GM23338 (cell line): ENCODE results near the gene CSF2RB. TPM values are rescaled to one million over a fixed set of nuclear protein-coding genes. Genes with fewer than 3 reads are reported as not detected.

ENCODE experiments used
- ATAC-seq: fragments of 200-7000 bp; cut with Tn5 transposase; 3 replicates; pipeline ENCODE4 v1.9.1; 2020
- DNase-seq: peaks from one replicate; pipeline ENCODE4 v3.0.0-alpha.2; 2015; ENCODE audit warnings: low spot score
- H2AFZ ChIP-seq: fragments of 200-600 bp; sonication (generic); 2 replicates; pipeline ENCODE4 v1.8.0; 2016; ENCODE audit warnings: antibody characterized with exemption, mild to moderate bottlenecking, moderate library complexity
- H3F3A ChIP-seq: fragments of 200-600 bp; sonication (generic); replicated peaks from 2 replicates; pipeline ENCODE4 v1.8.0; 2017; ENCODE audit warnings: antibody characterized with exemption, mixed run types, low read depth
- H3K27ac ChIP-seq: fragments of 200-600 bp; sonication (generic); 2 replicates; pipeline ENCODE4 v1.6.1; 2016; ENCODE audit warnings: low read depth
- H3K27me3 ChIP-seq: fragments of 200-600 bp; sonication (generic); 2 replicates; pipeline ENCODE4 v1.8.0; 2016; ENCODE audit warnings: mild to moderate bottlenecking, mixed run types, moderate library complexity; ENCODE audit not compliant: insufficient read depth
- H3K36me3 ChIP-seq: fragments of 200-600 bp; sonication (generic); 2 replicates; pipeline ENCODE4 v1.8.0; 2016; ENCODE audit warnings: mild to moderate bottlenecking; ENCODE audit not compliant: insufficient read depth
- H3K4me1 ChIP-seq: fragments of 200-600 bp; sonication (generic); 2 replicates; pipeline ENCODE4 v1.8.0; 2016; ENCODE audit warnings: mild to moderate bottlenecking, moderate library complexity; ENCODE audit not compliant: insufficient read depth
- H3K4me2 ChIP-seq: fragments of 200-600 bp; sonication (generic); 2 replicates; pipeline ENCODE4 v1.7.1; 2017; ENCODE audit warnings: mixed run types
- H3K4me3 ChIP-seq: fragments of 200-600 bp; sonication (generic); 2 replicates; pipeline ENCODE4 v1.6.1; 2016; ENCODE audit warnings: mixed run types
- H3K79me2 ChIP-seq: fragments of 200-600 bp; sonication (generic); replicated peaks from 2 replicates; pipeline ENCODE4 v1.8.0; 2017; ENCODE audit warnings: mild to moderate bottlenecking; ENCODE audit not compliant: insufficient read depth
- H3K9me2 ChIP-seq: fragments of 200-600 bp; sonication (generic); 2 replicates; pipeline ENCODE4 v1.8.0; 2017; ENCODE audit not compliant: insufficient read depth
- H4K20me1 ChIP-seq: fragments of 200-600 bp; sonication (generic); replicated peaks from 2 replicates; pipeline ENCODE4 v1.8.0; 2017; ENCODE audit warnings: mild to moderate bottlenecking; ENCODE audit not compliant: insufficient read depth
- H3K27ac Mint-ChIP-seq: 2 replicates; pipeline ENCODE4 v1.8.0; 2020; ENCODE audit warnings: inconsistent platforms, mild to moderate bottlenecking, moderate library complexity, mixed read lengths
- H3K27me3 Mint-ChIP-seq: 3 replicates; pipeline ENCODE4 v1.8.0; 2022; ENCODE audit warnings: low read depth, mild to moderate bottlenecking, moderate library complexity, mixed read lengths, inconsistent platforms; ENCODE audit not compliant: insufficient read depth, poor library complexity
- H3K36me3 Mint-ChIP-seq: 3 replicates; pipeline ENCODE4 v1.8.0; 2021; ENCODE audit warnings: low read depth, mild to moderate bottlenecking, inconsistent platforms, moderate library complexity, mixed read lengths
- H3K4me1 Mint-ChIP-seq: 3 replicates; pipeline ENCODE4 v1.8.0; 2020; ENCODE audit warnings: mild to moderate bottlenecking, inconsistent platforms, mixed read lengths
- H3K4me3 Mint-ChIP-seq: 3 replicates; pipeline ENCODE4 v1.8.0; 2021; ENCODE audit warnings: moderate library complexity, mild to moderate bottlenecking, inconsistent platforms, mixed read lengths
- H3K9me3 Mint-ChIP-seq: 3 replicates; pipeline ENCODE4 v1.8.0; 2020; ENCODE audit warnings: moderate library complexity, mild to moderate bottlenecking, inconsistent platforms, mixed read lengths
- CREB1 ChIP-seq: fragments of 250-450 bp; sonication (Bioruptor Pico); IDR thresholded peaks from 2 replicates; pipeline ENCODE4 v1.5.0; 2020; ENCODE audit warnings: low read depth, mild to moderate bottlenecking, moderate library complexity
- EZH2 ChIP-seq: fragments of 200-600 bp; sonication (generic); IDR thresholded peaks from one replicate; pipeline ENCODE4 v1.8.0; 2017; ENCODE audit warnings: antibody characterized with exemption, mild to moderate bottlenecking, low read depth; ENCODE audit not compliant: unreplicated experiment
- EZH2phosphoT487 ChIP-seq: fragments of 200-600 bp; sonication (generic); IDR thresholded peaks from one replicate; pipeline ENCODE4 v1.8.1; 2018; ENCODE audit warnings: antibody characterized with exemption; ENCODE audit not compliant: unreplicated experiment
- JUNB ChIP-seq: IDR thresholded peaks from one replicate; pipeline ENCODE4 v1.6.1; 2016; ENCODE audit warnings: antibody characterized with exemption; ENCODE audit not compliant: unreplicated experiment
- NANOG ChIP-seq: IDR thresholded peaks from 2 replicates; pipeline ENCODE4 v1.6.1; 2016; ENCODE audit warnings: antibody characterized with exemption, borderline replicate concordance
- POLR2AphosphoS5 ChIP-seq: IDR thresholded peaks from 2 replicates; pipeline ENCODE4 v1.6.1; 2016; ENCODE audit warnings: antibody characterized with exemption, low read depth
- STAT1 ChIP-seq: IDR thresholded peaks from one replicate; pipeline ENCODE4 v1.6.1; 2016; ENCODE audit warnings: antibody characterized with exemption; ENCODE audit not compliant: unreplicated experiment
- ZNF114 ChIP-seq: fragments of 250-450 bp; sonication (Bioruptor Pico); IDR thresholded peaks from 2 replicates; pipeline ENCODE4 v1.5.0; 2020; ENCODE audit warnings: mild to moderate bottlenecking, moderate library complexity
- ZNF331 ChIP-seq: fragments of 250-450 bp; sonication (Bioruptor Pico); IDR thresholded peaks from 2 replicates; pipeline ENCODE4 v1.5.0; 2020; ENCODE audit warnings: low read depth, mild to moderate bottlenecking, moderate library complexity
- polyA plus RNA-seq: library from polyadenylated mRNA; unstranded; fragments of >200 nt; fragmentation: Nextera tagmentation; extraction: Ambion mirVana; gene quantifications from 2 replicates; pipeline ENCODE4 v1.2.1, GENCODE V29; 2016
- total RNA-seq: library from RNA; depleted of rRNA; stranded (reverse); fragments of >200 nt; shearing (Covaris generic); gene quantifications from 2 replicates; pipeline ENCODE4 v1.2.3, GENCODE V29; 2014
- TF ChIP-seq, protein P1 (sequence below): IDR thresholded peaks from one replicate; pipeline ENCODE4 v1.6.1; 2018; ENCODE audit warnings: antibody characterized with exemption; ENCODE audit not compliant: unreplicated experiment
- TF ChIP-seq, protein P2 (sequence below), 2 experiments: fragments of 200-600 bp in 1 of 2; sonication (generic) in 1 of 2; conservative IDR thresholded peaks; 2 replicates each; pipeline versions ENCODE4 v1.5.1 to v1.6.1; 2016 to 2017; ENCODE audit warnings: antibody characterized with exemption in 2 of 2, low read depth in 2 of 2, mild to moderate bottlenecking in 2 of 2, moderate library complexity in 1 of 2
- TF ChIP-seq, protein P3 (sequence below): fragments of 250-450 bp; sonication (Bioruptor Pico); IDR thresholded peaks from 2 replicates; pipeline ENCODE4 v1.5.0; 2020; ENCODE audit warnings: mild to moderate bottlenecking, moderate library complexity
- TF ChIP-seq, protein P4 (sequence below): IDR thresholded peaks from 2 replicates; pipeline ENCODE4 v1.6.1; 2016; ENCODE audit warnings: antibody characterized with exemption

The CSF2RB gene
- total and polyA plus RNA-seq, 2 experiments from 2014 or later = not detected

DNA sequence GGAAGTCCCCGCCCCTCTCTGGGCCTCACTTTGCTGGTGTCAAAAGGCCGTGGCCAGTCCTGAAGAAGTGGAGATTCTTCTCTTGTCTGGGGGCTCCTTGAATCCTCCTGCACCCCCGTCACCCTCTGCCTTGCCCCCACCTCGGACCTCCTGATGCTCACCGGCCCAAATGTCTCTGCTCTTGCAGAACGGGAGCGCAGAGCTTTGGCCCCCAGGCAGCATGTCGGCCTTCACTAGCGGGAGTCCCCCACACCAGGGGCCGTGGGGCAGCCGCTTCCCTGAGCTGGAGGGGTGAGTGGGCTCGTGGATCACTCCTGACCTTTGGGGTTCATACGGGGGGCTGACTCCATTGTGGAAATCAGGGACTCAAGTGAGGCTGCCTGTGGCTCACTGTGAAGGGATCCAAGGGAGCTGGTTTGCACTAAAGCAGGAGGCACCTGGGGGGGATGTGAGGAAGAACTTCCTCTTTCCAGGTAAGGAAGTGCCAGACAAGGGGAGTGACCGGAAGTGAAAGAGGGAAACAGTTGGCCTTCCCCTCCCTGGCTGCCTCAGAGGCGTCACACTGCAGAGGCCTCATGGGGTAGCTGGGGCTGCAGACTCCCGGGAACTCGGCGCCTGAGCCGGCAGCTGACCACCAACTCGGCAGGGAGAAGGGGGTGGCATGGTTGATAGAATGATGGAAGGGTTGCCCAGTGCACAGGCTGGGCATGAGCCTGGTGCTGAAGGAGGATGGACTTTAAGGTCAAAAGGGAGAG, 23.1 kb downstream of the CSF2RB start:
- DNase-seq = no peak
- Histone ChIP-seq H3K27me3 (no peaks in the 10 kb centered on the region), H3K4me3 (no peak overlapping the region), H3K36me3 (no peaks in the 10 kb centered on the region), H3K9me2 (peaks cover 10% of the 10 kb centered on the region; the same call in 1 of the 2 replicates), H4K20me1 (no peaks in the 10 kb centered on the region), H2AFZ (no peak overlapping the region), H3K79me2 (no peaks in the 10 kb centered on the region), H3K4me1 (no peaks in the 10 kb centered on the region; the same call in 1 of the 2 replicates), H3K4me2 (no peak overlapping the region), H3K27ac (no peak overlapping the region), H3F3A (no peaks in the 10 kb centered on the region)
- Mint-ChIP-seq H3K27ac (no peak overlapping the region), H3K4me1 (peaks cover 9% of the 10 kb centered on the region; the same call in 2 of the 3 replicates), H3K4me3 (no peak overlapping the region), H3K36me3 (no peaks in the 10 kb centered on the region), H3K9me3 (peaks cover 5% of the 10 kb centered on the region), H3K27me3 (peaks cover 11% of the 10 kb centered on the region)
- TF ChIP-seq ZNF114 (CRISPR knock-in tag) (no peak), STAT1 (no peak), NANOG (no peak), POLR2AphosphoS5 (no peak), CREB1 (CRISPR knock-in tag) (no peak), JUNB (no peak), ZNF331 (CRISPR knock-in tag) (no peak), EZH2phosphoT487 (no peak), EZH2 (no peak)
- TF ChIP-seq, protein P1, sequence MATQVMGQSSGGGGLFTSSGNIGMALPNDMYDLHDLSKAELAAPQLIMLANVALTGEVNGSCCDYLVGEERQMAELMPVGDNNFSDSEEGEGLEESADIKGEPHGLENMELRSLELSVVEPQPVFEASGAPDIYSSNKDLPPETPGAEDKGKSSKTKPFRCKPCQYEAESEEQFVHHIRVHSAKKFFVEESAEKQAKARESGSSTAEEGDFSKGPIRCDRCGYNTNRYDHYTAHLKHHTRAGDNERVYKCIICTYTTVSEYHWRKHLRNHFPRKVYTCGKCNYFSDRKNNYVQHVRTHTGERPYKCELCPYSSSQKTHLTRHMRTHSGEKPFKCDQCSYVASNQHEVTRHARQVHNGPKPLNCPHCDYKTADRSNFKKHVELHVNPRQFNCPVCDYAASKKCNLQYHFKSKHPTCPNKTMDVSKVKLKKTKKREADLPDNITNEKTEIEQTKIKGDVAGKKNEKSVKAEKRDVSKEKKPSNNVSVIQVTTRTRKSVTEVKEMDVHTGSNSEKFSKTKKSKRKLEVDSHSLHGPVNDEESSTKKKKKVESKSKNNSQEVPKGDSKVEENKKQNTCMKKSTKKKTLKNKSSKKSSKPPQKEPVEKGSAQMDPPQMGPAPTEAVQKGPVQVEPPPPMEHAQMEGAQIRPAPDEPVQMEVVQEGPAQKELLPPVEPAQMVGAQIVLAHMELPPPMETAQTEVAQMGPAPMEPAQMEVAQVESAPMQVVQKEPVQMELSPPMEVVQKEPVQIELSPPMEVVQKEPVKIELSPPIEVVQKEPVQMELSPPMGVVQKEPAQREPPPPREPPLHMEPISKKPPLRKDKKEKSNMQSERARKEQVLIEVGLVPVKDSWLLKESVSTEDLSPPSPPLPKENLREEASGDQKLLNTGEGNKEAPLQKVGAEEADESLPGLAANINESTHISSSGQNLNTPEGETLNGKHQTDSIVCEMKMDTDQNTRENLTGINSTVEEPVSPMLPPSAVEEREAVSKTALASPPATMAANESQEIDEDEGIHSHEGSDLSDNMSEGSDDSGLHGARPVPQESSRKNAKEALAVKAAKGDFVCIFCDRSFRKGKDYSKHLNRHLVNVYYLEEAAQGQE = no peak
- TF ChIP-seq, protein P2, sequence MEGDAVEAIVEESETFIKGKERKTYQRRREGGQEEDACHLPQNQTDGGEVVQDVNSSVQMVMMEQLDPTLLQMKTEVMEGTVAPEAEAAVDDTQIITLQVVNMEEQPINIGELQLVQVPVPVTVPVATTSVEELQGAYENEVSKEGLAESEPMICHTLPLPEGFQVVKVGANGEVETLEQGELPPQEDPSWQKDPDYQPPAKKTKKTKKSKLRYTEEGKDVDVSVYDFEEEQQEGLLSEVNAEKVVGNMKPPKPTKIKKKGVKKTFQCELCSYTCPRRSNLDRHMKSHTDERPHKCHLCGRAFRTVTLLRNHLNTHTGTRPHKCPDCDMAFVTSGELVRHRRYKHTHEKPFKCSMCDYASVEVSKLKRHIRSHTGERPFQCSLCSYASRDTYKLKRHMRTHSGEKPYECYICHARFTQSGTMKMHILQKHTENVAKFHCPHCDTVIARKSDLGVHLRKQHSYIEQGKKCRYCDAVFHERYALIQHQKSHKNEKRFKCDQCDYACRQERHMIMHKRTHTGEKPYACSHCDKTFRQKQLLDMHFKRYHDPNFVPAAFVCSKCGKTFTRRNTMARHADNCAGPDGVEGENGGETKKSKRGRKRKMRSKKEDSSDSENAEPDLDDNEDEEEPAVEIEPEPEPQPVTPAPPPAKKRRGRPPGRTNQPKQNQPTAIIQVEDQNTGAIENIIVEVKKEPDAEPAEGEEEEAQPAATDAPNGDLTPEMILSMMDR (conservative IDR thresholded peaks at IDR 0.05; ENCODE audit: low read depth in 2 of 2) = no peak
- TF ChIP-seq, protein P3, sequence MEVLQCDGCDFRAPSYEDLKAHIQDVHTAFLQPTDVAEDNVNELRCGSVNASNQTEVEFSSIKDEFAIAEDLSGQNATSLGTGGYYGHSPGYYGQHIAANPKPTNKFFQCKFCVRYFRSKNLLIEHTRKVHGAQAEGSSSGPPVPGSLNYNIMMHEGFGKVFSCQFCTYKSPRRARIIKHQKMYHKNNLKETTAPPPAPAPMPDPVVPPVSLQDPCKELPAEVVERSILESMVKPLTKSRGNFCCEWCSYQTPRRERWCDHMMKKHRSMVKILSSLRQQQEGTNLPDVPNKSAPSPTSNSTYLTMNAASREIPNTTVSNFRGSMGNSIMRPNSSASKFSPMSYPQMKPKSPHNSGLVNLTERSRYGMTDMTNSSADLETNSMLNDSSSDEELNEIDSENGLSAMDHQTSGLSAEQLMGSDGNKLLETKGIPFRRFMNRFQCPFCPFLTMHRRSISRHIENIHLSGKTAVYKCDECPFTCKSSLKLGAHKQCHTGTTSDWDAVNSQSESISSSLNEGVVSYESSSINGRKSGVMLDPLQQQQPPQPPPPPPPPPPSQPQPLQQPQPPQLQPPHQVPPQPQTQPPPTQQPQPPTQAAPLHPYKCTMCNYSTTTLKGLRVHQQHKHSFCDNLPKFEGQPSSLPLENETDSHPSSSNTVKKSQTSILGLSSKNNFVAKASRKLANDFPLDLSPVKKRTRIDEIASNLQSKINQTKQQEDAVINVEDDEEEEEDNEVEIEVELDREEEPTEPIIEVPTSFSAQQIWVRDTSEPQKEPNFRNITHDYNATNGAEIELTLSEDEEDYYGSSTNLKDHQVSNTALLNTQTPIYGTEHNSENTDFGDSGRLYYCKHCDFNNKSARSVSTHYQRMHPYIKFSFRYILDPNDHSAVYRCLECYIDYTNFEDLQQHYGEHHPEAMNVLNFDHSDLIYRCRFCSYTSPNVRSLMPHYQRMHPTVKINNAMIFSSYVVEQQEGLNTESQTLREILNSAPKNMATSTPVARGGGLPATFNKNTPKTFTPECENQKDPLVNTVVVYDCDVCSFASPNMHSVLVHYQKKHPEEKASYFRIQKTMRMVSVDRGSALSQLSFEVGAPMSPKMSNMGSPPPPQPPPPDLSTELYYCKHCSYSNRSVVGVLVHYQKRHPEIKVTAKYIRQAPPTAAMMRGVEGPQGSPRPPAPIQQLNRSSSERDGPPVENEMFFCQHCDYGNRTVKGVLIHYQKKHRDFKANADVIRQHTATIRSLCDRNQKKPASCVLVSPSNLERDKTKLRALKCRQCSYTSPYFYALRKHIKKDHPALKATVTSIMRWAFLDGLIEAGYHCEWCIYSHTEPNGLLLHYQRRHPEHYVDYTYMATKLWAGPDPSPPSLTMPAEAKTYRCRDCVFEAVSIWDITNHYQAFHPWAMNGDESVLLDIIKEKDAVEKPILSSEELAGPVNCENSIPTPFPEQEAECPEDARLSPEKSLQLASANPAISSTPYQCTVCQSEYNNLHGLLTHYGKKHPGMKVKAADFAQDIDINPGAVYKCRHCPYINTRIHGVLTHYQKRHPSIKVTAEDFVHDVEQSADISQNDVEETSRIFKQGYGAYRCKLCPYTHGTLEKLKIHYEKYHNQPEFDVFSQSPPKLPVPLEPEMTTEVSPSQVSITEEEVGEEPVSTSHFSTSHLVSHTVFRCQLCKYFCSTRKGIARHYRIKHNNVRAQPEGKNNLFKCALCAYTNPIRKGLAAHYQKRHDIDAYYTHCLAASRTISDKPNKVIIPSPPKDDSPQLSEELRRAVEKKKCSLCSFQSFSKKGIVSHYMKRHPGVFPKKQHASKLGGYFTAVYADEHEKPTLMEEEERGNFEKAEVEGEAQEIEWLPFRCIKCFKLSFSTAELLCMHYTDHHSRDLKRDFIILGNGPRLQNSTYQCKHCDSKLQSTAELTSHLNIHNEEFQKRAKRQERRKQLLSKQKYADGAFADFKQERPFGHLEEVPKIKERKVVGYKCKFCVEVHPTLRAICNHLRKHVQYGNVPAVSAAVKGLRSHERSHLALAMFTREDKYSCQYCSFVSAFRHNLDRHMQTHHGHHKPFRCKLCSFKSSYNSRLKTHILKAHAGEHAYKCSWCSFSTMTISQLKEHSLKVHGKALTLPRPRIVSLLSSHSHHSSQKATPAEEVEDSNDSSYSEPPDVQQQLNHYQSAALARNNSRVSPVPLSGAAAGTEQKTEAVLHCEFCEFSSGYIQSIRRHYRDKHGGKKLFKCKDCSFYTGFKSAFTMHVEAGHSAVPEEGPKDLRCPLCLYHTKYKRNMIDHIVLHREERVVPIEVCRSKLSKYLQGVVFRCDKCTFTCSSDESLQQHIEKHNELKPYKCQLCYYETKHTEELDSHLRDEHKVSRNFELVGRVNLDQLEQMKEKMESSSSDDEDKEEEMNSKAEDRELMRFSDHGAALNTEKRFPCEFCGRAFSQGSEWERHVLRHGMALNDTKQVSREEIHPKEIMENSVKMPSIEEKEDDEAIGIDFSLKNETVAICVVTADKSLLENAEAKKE = no peak
- TF ChIP-seq, protein P4, sequence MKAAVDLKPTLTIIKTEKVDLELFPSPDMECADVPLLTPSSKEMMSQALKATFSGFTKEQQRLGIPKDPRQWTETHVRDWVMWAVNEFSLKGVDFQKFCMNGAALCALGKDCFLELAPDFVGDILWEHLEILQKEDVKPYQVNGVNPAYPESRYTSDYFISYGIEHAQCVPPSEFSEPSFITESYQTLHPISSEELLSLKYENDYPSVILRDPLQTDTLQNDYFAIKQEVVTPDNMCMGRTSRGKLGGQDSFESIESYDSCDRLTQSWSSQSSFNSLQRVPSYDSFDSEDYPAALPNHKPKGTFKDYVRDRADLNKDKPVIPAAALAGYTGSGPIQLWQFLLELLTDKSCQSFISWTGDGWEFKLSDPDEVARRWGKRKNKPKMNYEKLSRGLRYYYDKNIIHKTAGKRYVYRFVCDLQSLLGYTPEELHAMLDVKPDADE = no peak
- ATAC-seq = no peak
